ENCODE measurements around the gene MAF.

DNA sequence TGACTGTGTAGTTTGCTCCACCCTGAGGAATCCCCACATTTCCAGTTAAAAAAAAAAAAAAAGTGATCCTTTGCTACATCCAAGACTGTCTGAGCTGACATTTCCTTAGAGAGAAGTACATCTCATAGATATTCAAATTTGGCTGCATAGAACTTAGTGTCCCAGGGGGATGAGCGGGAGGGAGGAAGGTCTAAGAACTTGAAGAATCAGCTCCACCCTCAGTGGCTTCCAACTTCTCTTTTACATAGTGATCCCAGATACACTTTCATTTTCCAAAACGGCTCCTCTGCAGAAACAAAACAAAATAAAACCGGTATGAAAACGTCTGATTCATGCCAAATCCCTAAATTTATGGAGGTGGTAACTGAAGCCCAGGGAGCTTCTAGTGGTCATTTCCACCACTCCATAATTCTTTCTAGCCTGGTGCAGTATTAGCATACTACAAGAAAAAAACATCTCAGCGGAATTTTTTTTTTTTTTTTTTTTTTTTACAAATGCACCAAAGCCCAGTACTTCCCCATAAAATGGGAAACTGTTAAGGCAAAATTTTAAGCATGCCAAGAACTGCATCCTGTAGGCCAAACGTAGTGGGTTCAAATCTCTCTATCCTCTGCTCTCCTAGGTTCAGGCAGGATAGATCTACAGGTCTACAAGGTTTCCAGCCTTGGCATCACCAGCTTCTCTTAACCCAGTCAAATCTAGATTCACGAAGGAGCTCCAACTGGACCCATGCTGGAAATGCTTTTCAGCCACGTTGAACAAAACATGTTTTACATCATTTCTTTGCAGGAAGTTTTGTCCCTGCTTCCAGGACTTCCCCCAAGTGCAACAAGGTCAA, 29.3 kb downstream of the MAF start:
- TF ChIP-seq, protein P1, sequence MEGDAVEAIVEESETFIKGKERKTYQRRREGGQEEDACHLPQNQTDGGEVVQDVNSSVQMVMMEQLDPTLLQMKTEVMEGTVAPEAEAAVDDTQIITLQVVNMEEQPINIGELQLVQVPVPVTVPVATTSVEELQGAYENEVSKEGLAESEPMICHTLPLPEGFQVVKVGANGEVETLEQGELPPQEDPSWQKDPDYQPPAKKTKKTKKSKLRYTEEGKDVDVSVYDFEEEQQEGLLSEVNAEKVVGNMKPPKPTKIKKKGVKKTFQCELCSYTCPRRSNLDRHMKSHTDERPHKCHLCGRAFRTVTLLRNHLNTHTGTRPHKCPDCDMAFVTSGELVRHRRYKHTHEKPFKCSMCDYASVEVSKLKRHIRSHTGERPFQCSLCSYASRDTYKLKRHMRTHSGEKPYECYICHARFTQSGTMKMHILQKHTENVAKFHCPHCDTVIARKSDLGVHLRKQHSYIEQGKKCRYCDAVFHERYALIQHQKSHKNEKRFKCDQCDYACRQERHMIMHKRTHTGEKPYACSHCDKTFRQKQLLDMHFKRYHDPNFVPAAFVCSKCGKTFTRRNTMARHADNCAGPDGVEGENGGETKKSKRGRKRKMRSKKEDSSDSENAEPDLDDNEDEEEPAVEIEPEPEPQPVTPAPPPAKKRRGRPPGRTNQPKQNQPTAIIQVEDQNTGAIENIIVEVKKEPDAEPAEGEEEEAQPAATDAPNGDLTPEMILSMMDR (IDR thresholded peaks at IDR 0.05), result no peak
- no peak for TF ChIP-seq POLR2A (IDR thresholded peaks at IDR 0.05)
